GM23338 (cell line): ENCODE data around the gene CNGB1.

Experiments used
- CREB1 ChIP-seq: fragments of 250-450 bp; sonication (Bioruptor Pico); IDR thresholded peaks from 2 replicates; pipeline ENCODE4 v1.5.0; 2020; ENCODE audit warnings: low read depth, mild to moderate bottlenecking, moderate library complexity
- EZH2 ChIP-seq: fragments of 200-600 bp; sonication (generic); IDR thresholded peaks from one replicate; pipeline ENCODE4 v1.8.0; 2017; ENCODE audit warnings: antibody characterized with exemption, mild to moderate bottlenecking, low read depth; ENCODE audit not compliant: unreplicated experiment
- POLR2AphosphoS5 ChIP-seq: IDR thresholded peaks from 2 replicates; pipeline ENCODE4 v1.6.1; 2016; ENCODE audit warnings: antibody characterized with exemption, low read depth
- REST ChIP-seq: IDR thresholded peaks from one replicate; pipeline ENCODE4 v1.6.1; 2018; ENCODE audit warnings: antibody characterized with exemption; ENCODE audit not compliant: unreplicated experiment
- TF ChIP-seq, protein P1 (sequence below), 2 experiments: fragments of 200-600 bp in 1 of 2; sonication (generic) in 1 of 2; conservative IDR thresholded peaks; 2 replicates each; pipeline versions ENCODE4 v1.5.1 to v1.6.1; 2016 to 2017; ENCODE audit warnings: antibody characterized with exemption in 2 of 2, low read depth in 2 of 2, mild to moderate bottlenecking in 2 of 2, moderate library complexity in 1 of 2

DNA sequence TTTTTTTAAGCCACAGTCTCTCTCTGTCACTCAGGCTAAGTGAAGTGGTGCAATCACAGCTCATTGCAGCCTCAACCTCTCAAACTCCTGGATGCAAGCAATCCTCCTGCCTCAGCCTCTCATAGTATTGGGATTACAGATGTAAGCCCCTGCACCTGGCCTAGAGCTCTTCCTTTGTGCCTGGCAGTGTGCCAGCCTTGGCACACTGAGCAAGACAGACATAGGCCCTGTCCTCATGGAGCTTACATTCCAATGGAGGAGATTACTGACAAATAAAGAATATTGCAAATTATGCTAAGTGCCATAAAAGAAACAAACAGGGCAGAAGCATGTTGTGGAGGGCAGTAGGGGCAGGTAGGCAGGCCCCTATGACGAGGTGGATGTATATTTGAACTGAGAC lies 920 bp upstream of the CNGB1 start:
- TF ChIP-seq, protein P1, sequence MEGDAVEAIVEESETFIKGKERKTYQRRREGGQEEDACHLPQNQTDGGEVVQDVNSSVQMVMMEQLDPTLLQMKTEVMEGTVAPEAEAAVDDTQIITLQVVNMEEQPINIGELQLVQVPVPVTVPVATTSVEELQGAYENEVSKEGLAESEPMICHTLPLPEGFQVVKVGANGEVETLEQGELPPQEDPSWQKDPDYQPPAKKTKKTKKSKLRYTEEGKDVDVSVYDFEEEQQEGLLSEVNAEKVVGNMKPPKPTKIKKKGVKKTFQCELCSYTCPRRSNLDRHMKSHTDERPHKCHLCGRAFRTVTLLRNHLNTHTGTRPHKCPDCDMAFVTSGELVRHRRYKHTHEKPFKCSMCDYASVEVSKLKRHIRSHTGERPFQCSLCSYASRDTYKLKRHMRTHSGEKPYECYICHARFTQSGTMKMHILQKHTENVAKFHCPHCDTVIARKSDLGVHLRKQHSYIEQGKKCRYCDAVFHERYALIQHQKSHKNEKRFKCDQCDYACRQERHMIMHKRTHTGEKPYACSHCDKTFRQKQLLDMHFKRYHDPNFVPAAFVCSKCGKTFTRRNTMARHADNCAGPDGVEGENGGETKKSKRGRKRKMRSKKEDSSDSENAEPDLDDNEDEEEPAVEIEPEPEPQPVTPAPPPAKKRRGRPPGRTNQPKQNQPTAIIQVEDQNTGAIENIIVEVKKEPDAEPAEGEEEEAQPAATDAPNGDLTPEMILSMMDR (conservative IDR thresholded peaks at IDR 0.05; ENCODE audit: low read depth in 2 of 2), result no peak
- no peak for TF ChIP-seq POLR2AphosphoS5
- TF ChIP-seq CREB1 (CRISPR knock-in tag), result no peak
- TF ChIP-seq REST, result no peak
- TF ChIP-seq EZH2, result no peak
